PFSK-1 (cell line): ENCODE data around the gene TMEM181.

ENCODE experiments used
- FOXP2 ChIP-seq: optimal IDR thresholded peaks from 2 replicates; pipeline ENCODE3; 2011; ENCODE audit warnings: borderline replicate concordance, control low read depth, inconsistent platforms; ENCODE audit not compliant: insufficient read depth; ENCODE audit errors: extremely low read length, extremely low read depth
- POLR2AphosphoS5 ChIP-seq: IDR thresholded peaks from 2 replicates; pipeline ENCODE4 v1.6.1; 2012; ENCODE audit warnings: low read depth, mild to moderate bottlenecking, control low read depth, low read length, moderate library complexity
- REST ChIP-seq, 2 experiments: IDR thresholded peaks; 2 replicates each; pipeline versions ENCODE4 v1.6.1 to v1.8.0; 2011 to 2012; ENCODE audit warnings: low read depth in 2 of 2, low read length in 2 of 2, control low read depth in 1 of 2, inconsistent platforms in 1 of 2, mild to moderate bottlenecking in 1 of 2, moderate library complexity in 1 of 2; ENCODE audit not compliant: insufficient read depth in 1 of 2
- SIN3A ChIP-seq: IDR thresholded peaks from 2 replicates; pipeline ENCODE4 v1.6.1; 2012; ENCODE audit warnings: mild to moderate bottlenecking, low read length, moderate library complexity, borderline replicate concordance; ENCODE audit not compliant: insufficient read depth
- TAF1 ChIP-seq: IDR thresholded peaks from 2 replicates; pipeline ENCODE4 v1.6.1; 2012; ENCODE audit warnings: low read length, control low read depth, borderline replicate concordance; ENCODE audit not compliant: insufficient read depth

- TF ChIP-seq POLR2AphosphoS5 (peak; percentile 96), TAF1 (peak; percentile 93), SIN3A (peak; percentile 60; the same call in 1 of the 2 replicates), REST (IDR thresholded peaks at IDR 0.05; ENCODE audit: insufficient read depth in 1 of 2, low read depth in 2 of 2, low read length in 2 of 2) (0 out of 4 replicates have a peak, but pooled peaks have one; percentile 42 to 48), FOXP2 (peak; percentile 47)
These were observed 84.6 kb downstream of the TMEM181 start, which contains the start of gene DYNLT1 for GRCh38 chr6:158644231-158645063.
